Measurements from ENCODE around the gene TM4SF18. TPM values are rescaled to one million over a fixed set of nuclear protein-coding genes. Genes with fewer than 3 reads are reported as not detected.
"Not testable (repeated sequence)": the region's sequence is repeated elsewhere in the genome, so short reads cannot be mapped to it uniquely, and the experiment has no call there.

TM4SF18 gene
- 15.6 TPM for total RNA-seq
- 10 to 100 TPM in 7 of 8 donors, 1 to 10 TPM in 1; 10.0 to 18.7 (median 13.2) TPM for polyA plus RNA-seq (ENCODE audit: insufficient read depth in 1 of 8, insufficient read length in 8 of 8, low replicate concordance in 1 of 8)
- long read RNA-seq, donor 1, partial matches to known transcripts, result 0 of 1 reads
- long read RNA-seq, donor 1, other reads (novel, unspliced or antisense), result 0 of 1 reads
- long read RNA-seq, donor 2, partial matches to known transcripts, result 0 of 1 reads
- long read RNA-seq, donor 2, other reads (novel, unspliced or antisense), result 0 of 1 reads
- long read RNA-seq, donor 3, transcript TM4SF18-201 (6 exons, 3,852 nt), result major isoform, 6 of 7 reads
- long read RNA-seq, donor 3, partial matches to known transcripts, result 0 of 7 reads
- long read RNA-seq, donor 3, other reads (novel, unspliced or antisense), result 0 of 7 reads
- long read RNA-seq, donor 4, partial matches to known transcripts, result 0 of 1 reads
- long read RNA-seq, donor 4, other reads (novel, unspliced or antisense), result 0 of 1 reads
- long read RNA-seq, donor 5, transcript TM4SF18-201 (6 exons, 3,852 nt), result major isoform, 15 of 28 reads
- long read RNA-seq, donor 5, partial matches to known transcripts, result 11 of 28 reads
- long read RNA-seq, donor 5, other reads (novel, unspliced or antisense), result 0 of 28 reads
- long read RNA-seq, donor 6, transcript TM4SF18-201 (6 exons, 3,852 nt), result major isoform, 12 of 13 reads
- long read RNA-seq, donor 6, partial matches to known transcripts, result 0 of 13 reads
- long read RNA-seq, donor 6, other reads (novel, unspliced or antisense), result 0 of 13 reads
- long read RNA-seq, donor 7, transcript TM4SF18-201 (6 exons, 3,852 nt), result major isoform, 6 of 9 reads
- long read RNA-seq, donor 7, partial matches to known transcripts, result 0 of 9 reads
- long read RNA-seq, donor 7, other reads (novel, unspliced or antisense), result 0 of 9 reads
- long read RNA-seq, donor 8, transcript TM4SF18-201 (6 exons, 3,852 nt), result major isoform, 11 of 11 reads
- long read RNA-seq, donor 8, partial matches to known transcripts, result 0 of 11 reads
- long read RNA-seq, donor 8, other reads (novel, unspliced or antisense), result 0 of 11 reads
- long read RNA-seq, donor 9, partial matches to known transcripts, result 0 of 5 reads
- long read RNA-seq, donor 9, other reads (novel, unspliced or antisense), result 0 of 5 reads
- long read RNA-seq, donor 10, transcript TM4SF18-201 (6 exons, 3,852 nt), result major isoform, 12 of 13 reads
- long read RNA-seq, donor 10, partial matches to known transcripts, result 0 of 13 reads
- long read RNA-seq, donor 10, other reads (novel, unspliced or antisense), result 0 of 13 reads
- long read RNA-seq, donor 11, partial matches to known transcripts, result 0 of 4 reads
- long read RNA-seq, donor 11, other reads (novel, unspliced or antisense), result 0 of 4 reads

DNA sequence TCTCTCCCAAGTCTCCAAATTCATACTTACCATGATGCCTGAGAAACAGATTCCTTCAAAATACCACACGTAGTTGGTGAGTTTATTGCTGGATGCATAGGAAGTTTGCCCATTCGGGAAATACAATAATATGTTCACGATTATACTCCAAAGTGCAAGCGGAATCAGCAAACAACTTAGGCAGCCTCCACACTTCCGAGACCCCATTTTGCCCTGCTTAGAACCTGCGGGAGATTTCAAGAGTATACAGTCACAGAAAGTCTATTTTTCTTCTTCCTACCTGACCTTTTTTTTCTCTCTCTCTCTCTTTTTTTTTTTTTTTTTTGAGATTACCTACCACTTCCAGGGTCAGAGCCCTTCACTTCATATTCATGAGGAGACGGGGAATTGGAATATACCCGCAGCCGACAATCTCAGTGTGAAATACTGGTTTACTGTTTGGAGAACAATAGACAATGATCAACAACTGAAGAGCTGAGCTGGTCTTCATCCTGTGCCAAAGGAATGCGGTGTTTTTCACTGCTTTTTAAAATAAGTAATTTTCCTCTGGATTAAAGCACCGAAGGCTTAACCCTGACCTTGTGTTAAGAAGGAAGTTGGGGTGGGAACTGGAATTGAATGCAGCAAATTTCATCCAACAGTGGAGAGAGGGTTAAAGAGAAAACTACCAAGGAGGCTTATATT lies at the start of gene TM4SF18:
Gene TM4SF18, minus strand, starts transcription at position 461 of the 684 bp plus-strand sequence. Its CDS starts 254 bp downstream, at position 207.
- H3K4me3 ChIP-seq (ENCODE audit: low read length), result peak within 1 kb of the TSS; percentile 20
- H3K4me1 ChIP-seq (ENCODE audit: control insufficient read depth, insufficient read depth, low read length), result no peaks in the 10 kb centered on the region
- no peak for DNase-seq
- 40% methylated on average over 2 of the region's 11 CpGs for WGBS (ENCODE audit: insufficient coverage)
- no peaks in the 10 kb centered on the region for H3K27me3 ChIP-seq (ENCODE audit: control insufficient read depth, insufficient read depth, low read length)
- H3K27ac ChIP-seq (ENCODE audit: low read length), result peak within 1 kb of the TSS; percentile 74
- no peaks in the 10 kb centered on the region for H3K9me3 ChIP-seq (replicated peaks; ENCODE audit: control insufficient read depth, low read depth, low read length)
- no peaks in the 10 kb centered on the region for H3K36me3 ChIP-seq (ENCODE audit: control insufficient read depth, insufficient read depth, low read length)

GRCh38 chr3:149382518-149382917 lies 49.1 kb upstream of the TM4SF18 start:
- Histone ChIP-seq H3K4me3 (ENCODE audit: low read length) (no peak overlapping the region), H3K9me3 (replicated peaks; ENCODE audit: control insufficient read depth, low read depth, low read length) (no peaks in the 10 kb centered on the region), H3K27me3 (ENCODE audit: control insufficient read depth, insufficient read depth, low read length) (no peaks in the 10 kb centered on the region), H3K36me3 (ENCODE audit: control insufficient read depth, insufficient read depth, low read length) (no peaks in the 10 kb centered on the region), H3K4me1 (ENCODE audit: control insufficient read depth, insufficient read depth, low read length) (peaks cover 8% of the 10 kb centered on the region), H3K27ac (ENCODE audit: low read length) (no peak overlapping the region)
- WGBS (ENCODE audit: insufficient coverage), result 84% methylated on average over 6 of the region's 6 CpGs
- DNase-seq, result no peak

DNA sequence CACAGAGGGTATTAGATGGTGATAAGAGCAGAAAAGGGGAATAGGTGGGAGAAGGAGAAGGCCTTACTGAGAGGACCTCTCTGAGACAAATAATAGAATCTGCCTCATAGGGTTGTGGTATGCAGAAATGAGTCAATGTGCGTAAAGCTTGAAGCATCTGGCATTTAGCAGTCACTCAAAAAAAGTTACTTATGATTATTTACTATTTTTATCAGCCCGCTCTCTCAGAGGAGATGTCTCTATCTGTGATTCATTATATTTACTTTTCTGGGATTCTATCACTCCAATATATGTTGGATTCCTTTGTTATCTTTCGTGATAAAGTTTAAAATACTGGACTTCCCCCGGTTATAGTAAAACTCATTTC lies 48.6 kb upstream of the TM4SF18 start:
- WGBS (ENCODE audit: insufficient coverage), result 63% methylated on average over 1 of the region's 4 CpGs
- Histone ChIP-seq H3K9me3 (replicated peaks; ENCODE audit: control insufficient read depth, low read depth, low read length) (no peaks in the 10 kb centered on the region), H3K4me1 (ENCODE audit: control insufficient read depth, insufficient read depth, low read length) (peaks cover 9% of the 10 kb centered on the region), H3K36me3 (ENCODE audit: control insufficient read depth, insufficient read depth, low read length) (no peaks in the 10 kb centered on the region), H3K27ac (ENCODE audit: low read length) (no peak overlapping the region), H3K4me3 (ENCODE audit: low read length) (no peak overlapping the region), H3K27me3 (ENCODE audit: control insufficient read depth, insufficient read depth, low read length) (no peaks in the 10 kb centered on the region)
- no peak for DNase-seq

DNA sequence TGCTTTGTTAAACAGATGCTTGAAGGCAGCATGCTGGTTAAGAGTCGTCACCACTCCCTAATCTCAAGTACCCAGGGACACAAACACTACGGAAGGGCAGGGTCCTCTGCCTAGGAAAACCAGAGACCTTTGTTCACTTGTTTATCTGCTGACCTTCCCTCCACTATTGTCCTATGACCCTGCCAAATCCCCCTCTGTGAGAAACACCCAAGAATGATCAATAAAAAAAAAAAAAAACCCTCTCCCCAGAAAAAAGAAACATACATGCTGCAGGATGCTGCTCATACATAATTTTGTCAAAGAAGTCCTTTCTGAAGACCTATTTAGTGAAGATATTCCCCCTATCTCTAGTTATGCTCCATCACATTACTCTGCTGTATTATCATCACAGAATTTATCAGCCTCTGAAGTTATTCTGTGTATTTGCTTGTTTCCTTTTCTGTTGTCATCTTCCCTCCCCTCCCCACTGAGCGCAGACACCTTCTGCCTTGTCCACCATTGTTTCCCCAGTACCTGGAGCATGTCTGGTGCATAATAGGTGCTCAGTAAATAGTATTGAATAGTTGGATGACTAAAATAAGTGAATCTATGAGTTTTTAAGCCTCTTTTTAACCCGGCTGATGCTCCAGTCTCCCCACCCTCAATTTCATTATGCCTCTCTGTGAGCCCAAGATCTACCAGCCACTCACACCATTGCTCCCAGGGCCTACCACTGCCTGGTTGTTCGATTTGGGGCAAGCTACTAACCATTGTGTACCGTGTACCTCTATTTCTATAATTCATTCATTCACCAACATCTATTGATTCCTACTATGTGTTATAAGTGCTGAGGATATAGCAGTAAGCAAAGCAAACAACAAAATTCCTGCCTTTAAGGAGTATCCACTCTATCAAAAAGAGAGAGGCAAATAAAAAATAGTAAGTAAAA lies 48.0 kb upstream of the TM4SF18 start:
- no peaks in the 10 kb centered on the region for H3K36me3 ChIP-seq (ENCODE audit: control insufficient read depth, insufficient read depth, low read length)
- no peak overlapping the region for H3K4me3 ChIP-seq (ENCODE audit: low read length)
- WGBS (ENCODE audit: insufficient coverage), result no CpG with 5 or more reads among the region's 6 CpGs
- no peak for DNase-seq
- no peak overlapping the region for H3K27ac ChIP-seq (ENCODE audit: low read length)
- H3K9me3 ChIP-seq (replicated peaks; ENCODE audit: control insufficient read depth, low read depth, low read length), result no peaks in the 10 kb centered on the region
- H3K27me3 ChIP-seq (ENCODE audit: control insufficient read depth, insufficient read depth, low read length), result no peaks in the 10 kb centered on the region
- H3K4me1 ChIP-seq (ENCODE audit: control insufficient read depth, insufficient read depth, low read length), result peaks cover 6% of the 10 kb centered on the region

GRCh38 chr3:149380220-149380619 lies 46.8 kb upstream of the TM4SF18 start:
- H3K4me1 ChIP-seq (ENCODE audit: control insufficient read depth, insufficient read depth, low read length); H3K36me3 ChIP-seq (ENCODE audit: control insufficient read depth, insufficient read depth, low read length); H3K27ac ChIP-seq (ENCODE audit: low read length); H3K9me3 ChIP-seq (replicated peaks; ENCODE audit: control insufficient read depth, low read depth, low read length); DNase-seq; H3K27me3 ChIP-seq (ENCODE audit: control insufficient read depth, insufficient read depth, low read length); H3K4me3 ChIP-seq (ENCODE audit: low read length): not testable (repeated sequence)
- WGBS (ENCODE audit: insufficient coverage), result no CpG with 5 or more reads among the region's 32 CpGs

DNA sequence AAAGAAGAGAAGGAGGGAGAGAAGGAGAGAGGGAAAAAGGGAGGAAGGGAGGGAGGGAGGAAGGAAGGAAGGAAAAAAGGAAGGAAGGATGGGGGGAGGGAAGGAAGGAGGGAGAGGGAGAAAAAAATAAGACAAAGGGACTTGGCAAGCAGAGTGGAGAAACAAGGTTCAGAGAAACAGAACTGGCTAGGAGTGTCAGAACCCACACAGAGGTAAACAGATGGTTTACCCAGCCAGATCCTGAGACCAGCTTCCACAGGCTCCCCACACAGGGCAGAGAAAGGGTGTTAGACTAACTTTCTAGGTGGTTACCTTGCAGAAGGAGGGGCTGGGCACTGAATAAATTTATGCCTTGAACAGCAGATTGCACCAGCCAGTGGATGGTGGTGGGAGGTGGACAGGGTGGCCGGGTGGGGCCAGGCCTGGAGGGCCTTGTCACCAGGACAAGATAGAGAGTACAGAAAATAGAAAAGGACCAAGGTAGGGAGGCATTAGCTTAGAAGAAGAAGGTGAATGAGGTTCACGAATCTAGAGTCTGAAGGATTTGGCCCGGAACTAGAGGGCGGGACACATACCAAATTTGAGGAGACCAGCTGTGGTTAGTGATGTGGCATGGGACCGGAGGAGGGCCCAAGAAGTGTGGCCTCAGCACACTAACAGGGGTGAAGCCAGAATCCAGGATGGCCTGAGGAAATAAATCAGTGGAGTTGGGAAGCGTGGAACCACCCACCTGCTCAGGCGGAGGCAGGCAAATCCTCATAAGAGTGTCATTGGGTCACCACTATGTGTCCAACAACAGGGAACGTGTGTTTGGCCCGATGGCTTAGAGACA lies 45.3 kb upstream of the TM4SF18 start:
- Histone ChIP-seq H3K36me3 (ENCODE audit: control insufficient read depth, insufficient read depth, low read length) (no peaks in the 10 kb centered on the region), H3K27ac (ENCODE audit: low read length) (peak overlapping the region; percentile 88)

DNA sequence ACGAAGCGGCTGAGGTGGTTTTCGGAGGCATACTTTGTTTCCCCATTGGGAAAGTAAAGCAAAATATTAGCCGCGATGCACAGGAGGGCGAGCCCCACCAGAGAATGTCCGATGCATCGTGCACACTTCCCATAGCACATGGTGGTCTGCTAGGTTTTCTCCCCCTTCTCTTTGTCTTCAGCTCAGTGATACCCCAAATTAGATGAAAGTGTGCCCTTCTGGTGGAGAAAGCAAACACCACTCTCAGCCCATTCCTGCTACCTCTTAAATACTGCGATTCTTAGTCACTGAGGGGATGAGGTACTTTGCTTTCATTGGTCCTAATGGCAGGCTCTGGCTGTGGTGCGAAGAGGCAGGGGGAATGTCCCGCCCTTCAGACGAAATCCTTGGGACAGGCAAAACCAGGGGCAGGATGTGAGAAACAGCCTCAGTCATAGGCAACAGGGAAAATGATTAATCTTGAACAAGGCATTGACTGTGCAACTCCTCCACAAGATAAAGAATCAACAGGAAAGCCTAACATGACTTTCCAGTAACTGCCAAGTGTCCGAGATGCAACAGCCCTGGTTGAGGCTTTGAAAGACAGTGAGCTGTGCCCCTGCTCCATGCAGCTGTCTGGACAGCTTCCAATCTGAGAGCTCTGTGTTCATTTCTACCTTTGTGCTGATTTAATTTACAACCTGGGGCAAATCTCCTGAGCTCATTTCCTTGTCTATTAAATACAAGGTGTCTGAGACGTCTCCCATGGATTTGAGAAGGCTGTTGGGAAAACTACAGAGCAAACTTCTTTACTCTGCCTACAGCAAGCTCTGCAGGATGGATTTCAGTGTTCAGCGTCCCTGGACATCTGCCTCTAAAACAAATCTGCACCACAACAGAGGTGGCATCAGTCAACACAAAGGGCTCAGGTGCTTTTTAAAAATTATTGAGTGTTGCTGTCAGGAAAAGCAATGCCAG lies 44.2 kb upstream of the TM4SF18 start, which contains the start of gene TM4SF1:
Gene TM4SF1, minus strand, starts transcription at position 242 of the 957 bp plus-strand sequence. Its CDS starts 102 bp downstream, at position 140.
- 26% methylated on average over 10 of the region's 15 CpGs for WGBS (ENCODE audit: insufficient coverage)
- H3K4me3 ChIP-seq (ENCODE audit: low read length), result peak within 1 kb of the TSS; percentile 35
- peak within 1 kb of the TSS; percentile 88 for H3K27ac ChIP-seq (ENCODE audit: low read length)
- DNase-seq, result peak; percentile 82
- no peaks in the 10 kb centered on the region for H3K9me3 ChIP-seq (replicated peaks; ENCODE audit: control insufficient read depth, low read depth, low read length)
- H3K36me3 ChIP-seq (ENCODE audit: control insufficient read depth, insufficient read depth, low read length), result no peaks in the 10 kb centered on the region
- no peaks in the 10 kb centered on the region for H3K27me3 ChIP-seq (ENCODE audit: control insufficient read depth, insufficient read depth, low read length)
- H3K4me1 ChIP-seq (ENCODE audit: control insufficient read depth, insufficient read depth, low read length), result peaks cover 6% of the 10 kb centered on the region

More for the DNA sequence above, 45.3 kb upstream of the TM4SF18 start:
- WGBS (ENCODE audit: insufficient coverage), result 89% methylated on average over 9 of the region's 9 CpGs
- no peaks in the 10 kb centered on the region for H3K9me3 ChIP-seq (replicated peaks; ENCODE audit: control insufficient read depth, low read depth, low read length)
- peaks cover 6% of the 10 kb centered on the region for H3K4me1 ChIP-seq (ENCODE audit: control insufficient read depth, insufficient read depth, low read length)
- H3K4me3 ChIP-seq (ENCODE audit: low read length), result no peak overlapping the region
- no peaks in the 10 kb centered on the region for H3K27me3 ChIP-seq (ENCODE audit: control insufficient read depth, insufficient read depth, low read length)
- DNase-seq, result no peak
